ENCODE results near the gene ASPG.
"Not testable (repeated sequence)": the region's sequence is repeated elsewhere in the genome, so short reads cannot be mapped to it uniquely, and the experiment has no call there.

The ASPG gene

DNA sequence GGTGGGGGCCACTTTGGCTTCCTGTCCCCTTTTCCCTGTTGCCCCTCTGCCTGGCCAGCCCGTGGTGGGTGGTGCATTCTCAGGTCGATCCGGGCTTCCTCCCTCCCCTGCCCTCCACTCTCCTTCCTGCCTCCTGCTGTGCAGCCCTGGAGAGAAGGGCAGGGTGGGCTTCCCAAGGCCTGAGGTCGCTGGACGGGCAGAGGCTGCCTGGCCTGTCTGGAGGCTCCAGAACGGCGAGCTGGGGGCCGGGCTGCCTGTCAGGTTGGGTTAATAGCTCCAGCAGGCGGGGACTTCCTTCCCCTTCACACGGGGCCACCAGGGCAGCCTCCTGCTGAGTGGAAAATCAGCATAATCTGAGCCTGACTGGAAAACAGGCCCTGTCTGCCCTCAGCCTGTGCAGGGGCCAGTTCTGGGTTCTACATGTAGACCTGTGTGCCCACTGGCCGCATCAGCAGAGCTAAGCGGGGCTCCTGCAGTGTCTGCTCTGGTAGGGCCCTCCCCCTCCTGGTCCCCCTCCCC, 64.2 kb downstream of the ASPG start:
- no peak for DNase-seq

DNA sequence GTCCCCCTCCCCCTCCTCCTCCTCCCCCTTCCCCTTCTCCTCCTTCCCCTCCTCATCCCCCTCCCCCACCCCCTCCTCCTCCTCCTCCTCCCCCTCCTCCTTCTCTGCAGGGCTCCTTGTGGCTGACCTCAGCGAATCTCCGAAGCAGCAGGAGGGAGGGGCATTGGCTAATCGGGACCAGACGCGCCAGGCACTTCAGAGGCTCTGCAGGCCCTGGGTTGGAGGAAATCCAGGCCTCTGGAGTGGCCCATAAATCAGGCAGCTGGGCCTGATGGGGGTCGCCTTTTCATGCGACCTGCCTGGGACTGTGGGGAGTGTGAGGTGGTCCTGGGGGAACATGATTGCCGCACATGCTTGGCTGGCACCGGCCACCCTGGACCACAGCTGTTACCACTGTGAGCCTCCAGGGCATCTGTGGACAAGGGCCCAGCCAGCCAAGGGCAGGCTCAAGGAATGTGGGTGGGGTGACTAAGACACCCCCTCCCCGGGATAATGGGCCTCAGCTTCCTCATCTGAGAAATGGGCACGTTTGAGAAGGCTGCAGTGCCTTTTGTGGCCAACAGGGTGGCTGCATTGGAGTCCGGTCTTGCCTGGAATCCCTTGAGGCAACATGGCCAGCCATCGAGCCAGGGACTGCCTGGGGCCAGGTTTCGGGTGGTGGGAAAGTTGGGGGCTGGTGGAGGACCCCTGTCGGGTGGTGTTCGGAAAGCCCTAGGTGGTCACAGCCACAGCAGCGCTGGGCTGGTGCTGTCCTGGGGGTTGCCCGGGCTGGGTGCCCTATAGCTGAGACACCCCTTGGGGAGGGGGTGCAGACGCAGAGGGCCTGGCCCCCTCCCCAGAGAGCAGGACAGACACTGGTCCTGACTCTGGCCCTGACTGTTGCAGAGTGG, 64.9 kb downstream of the ASPG start:
- DNase-seq = no peak

DNA sequence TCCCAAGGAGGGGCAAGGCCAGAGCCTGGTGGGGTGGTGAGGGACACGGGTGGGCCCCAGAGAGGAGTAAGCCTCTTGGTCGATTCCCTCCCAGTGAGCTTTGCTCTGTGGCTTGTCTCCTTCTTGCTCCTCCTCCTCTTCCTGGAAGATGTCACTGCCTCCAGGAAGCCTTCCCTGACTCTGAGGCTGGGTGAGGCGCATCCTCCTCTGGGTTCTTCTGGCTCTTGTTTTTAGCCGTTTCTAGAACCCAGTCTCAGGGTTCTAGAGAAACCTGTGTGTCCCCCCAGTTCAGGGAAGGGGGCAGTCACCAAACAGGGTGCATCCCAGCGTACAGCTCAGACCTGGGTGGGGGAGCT, 65.5 kb downstream of the ASPG start:
- no peak for DNase-seq

DNA sequence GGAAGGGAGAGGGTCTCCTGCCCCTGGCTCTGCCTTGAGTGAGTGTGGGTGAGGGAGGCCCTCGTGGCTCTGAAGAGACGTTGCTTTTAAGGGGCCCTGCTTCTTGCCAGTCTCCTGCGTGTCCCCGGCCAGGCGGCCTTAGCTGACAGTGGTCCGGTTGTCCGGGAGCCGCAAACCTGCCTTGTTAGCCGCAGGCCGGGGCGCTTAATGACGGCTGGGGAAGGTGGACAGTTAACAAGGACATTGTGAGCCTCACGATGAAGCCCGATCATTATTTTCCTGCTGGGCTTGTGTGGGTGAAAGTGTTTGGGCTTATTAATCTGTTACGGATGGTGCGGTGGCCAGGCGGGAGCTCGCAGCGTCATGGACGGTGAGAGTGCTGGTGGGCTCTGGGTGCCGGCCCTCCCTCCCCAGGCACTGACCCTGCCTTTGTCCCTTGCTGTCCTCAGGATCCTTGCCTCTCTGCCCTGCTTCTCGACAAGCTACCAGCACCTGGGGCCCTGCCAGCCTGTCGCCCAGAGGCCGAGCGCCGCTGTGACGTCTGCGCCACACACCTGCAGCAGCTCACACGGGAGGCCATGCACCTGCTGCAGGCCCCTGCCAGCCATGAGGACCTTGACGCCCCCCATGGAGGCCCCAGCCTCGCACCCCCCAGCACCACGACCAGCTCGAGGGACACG, 66.2 kb downstream of the ASPG start:
- no peak for DNase-seq

- DNase-seq = no peak
Measured at GRCh38 chr14:104152246-104152575, 66.7 kb downstream of the ASPG start.

- no peak for DNase-seq
Measured at GRCh38 chr14:104152686-104153393, 67.3 kb downstream of the ASPG start.

DNA sequence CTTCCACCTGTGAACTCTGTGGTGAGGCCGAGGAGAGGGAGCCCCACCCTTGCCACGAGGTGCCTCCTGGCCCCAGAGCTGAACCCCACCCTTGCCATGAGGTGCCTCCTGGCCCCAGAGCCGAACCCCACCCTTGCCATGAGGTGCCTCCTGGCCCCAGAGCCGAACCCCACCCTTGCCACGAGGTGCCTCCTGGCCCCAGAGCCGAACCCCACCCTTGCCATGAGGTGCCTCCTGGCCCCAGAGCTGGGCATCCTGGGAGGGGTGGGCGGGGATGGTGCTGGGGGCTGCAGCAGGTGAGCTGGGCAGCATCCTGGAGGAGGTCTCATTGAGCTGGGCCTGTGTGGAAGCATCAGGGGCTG, 67.9 kb downstream of the ASPG start:
- not testable (repeated sequence) for DNase-seq

- no peak for DNase-seq
Measured at GRCh38 chr14:104154246-104154645, 68.7 kb downstream of the ASPG start.

DNA sequence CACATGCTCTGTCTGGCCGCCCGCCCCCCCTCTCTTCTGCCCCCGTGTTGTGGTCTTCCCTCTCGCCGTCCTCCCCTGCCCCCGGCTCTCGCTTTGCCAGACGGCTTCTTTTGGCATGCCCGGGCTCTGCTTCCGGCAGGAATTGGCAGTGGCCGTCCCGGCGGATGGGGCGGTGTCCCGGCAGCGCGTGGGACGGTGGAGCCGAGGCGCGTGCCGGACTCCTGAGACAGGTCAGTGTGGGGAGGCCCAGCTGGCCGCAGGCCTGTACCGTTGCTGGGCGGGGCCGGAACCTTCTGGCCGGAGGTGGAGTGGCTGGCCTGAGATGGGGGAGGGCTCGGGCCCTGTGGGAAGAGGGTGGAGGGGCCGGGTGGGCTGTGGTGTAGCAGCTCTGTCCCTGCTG, 70.0 kb downstream of the ASPG start:
- no peak for DNase-seq

DNA sequence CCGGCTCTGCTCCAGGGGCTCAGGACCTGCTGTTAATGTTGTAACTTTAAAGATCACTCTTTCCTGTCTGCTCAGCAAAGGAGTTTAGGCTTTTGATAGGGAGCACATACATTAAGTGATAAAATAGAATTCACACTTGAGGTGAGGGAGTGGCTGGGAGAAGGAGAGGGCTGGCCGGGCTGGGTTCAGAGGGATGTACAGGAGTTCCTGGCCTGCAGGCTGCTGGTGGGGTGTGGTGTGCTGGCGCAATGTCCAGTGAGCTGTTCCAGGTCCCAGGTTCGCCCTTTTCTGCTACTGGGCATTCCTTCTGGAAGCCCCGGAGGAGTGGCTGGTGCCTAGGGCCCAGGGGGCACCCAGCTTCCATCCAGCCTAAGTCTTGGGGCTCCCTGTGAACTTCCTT, 70.6 kb downstream of the ASPG start:
- no peak for DNase-seq

DNA sequence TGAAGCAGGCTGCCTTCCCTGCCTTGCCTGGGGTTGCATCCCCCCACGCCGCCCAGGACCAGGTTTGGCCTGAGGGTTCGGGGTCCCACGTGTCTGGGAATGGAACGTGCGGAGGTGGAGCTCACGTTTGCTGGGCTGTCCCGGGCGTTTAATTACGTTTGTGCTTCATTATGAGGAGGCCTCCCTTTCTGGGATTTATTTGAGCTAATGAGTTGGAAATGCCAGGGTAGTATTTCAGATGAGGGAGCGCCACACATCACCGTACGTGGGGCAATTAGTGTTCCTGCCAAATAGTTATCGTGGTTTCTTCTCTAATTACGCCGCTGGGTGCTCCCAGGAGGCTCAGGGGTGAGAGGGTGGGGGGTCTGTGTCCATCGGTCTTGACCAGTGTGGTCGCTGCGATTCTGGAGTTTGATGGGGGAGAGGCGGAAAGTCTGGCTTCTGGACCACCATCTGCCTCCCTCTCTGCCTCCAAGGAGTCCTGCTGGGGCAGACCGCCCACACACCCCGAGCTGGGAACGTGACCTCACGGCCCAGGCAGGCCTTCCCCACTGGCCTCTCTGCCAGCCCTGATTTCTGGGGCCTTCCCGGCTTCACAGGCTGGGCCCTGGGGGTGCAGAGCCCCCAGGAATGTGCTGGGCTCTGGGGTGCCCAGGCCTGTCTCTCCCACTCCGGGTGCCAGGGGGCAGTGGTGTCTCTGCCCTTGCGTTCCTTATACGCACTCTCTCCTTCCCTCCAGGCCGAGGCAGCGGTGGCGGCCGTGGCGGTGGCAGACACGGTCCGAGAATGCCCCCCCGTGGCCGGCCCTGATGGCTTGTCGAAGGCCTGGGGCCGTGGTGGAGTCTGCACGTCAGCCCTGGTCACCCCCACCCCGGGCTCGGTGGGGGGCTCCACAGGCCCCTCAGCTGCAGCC, 71.8 kb downstream of the ASPG start:
- no peak for DNase-seq

- no peak for DNase-seq
Measured at GRCh38 chr14:104158827-104159798, 73.6 kb downstream of the ASPG start.

DNA sequence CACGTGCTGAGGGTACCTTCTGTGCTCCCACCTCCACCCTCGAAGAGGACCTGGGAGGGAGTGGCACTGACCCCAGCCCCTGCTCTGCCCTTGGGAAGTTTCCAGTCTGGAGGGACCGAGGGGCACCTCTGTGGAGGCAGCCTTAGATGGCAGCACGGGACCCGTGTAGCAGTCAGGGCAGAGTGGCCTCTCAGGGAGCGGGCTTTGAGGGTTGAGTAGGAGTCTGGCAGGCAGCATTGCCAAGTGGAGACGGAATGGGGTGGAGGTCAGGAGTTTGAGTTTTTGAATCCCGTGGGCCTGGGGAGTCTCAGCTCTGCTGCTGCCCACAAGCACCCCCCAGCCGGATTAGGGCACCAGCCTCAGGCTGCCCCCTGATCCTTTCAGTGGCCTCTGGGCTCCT, 74.5 kb downstream of the ASPG start:
- no peak for DNase-seq

DNA sequence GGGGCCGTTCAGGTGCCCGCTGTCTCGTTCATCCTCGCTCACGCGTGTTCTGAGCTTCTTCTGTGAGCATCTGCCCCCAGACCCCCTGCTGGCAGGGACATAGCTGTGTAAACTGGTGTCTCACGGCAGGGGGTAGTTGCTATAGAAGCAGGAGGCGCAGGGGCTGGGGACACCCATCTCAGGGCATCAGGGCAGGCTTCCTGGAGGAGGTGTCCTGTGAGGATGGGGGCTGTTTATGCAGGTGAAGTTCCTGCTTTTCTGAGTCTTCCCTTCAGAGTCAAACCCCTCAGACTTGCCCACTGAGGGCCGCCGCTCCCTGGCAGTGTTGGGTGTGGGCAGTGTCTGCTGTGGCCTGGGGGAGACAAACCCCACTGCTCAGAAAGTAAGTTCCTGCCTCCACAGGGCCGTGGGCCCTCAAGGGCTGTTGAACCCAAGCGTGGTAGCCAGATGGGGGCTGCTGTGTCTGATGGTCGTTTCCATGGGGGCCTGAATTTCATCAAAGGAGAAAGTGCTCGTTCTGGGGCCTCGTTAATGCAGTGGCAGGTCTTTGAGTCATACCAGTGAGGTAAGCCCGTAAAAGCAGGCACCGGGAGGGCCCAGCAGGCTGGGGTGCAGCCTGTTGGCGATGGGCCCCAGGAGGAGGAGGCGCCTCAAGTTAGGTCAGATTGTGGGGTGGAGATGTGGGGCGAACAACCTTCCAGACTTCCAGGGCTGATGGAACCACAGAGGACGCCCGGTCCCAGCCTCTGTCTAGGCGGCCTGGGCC, 76.3 kb downstream of the ASPG start:
- no peak for DNase-seq

- DNase-seq = no peak
Measured at GRCh38 chr14:104162495-104162894, 77.0 kb downstream of the ASPG start.

DNA sequence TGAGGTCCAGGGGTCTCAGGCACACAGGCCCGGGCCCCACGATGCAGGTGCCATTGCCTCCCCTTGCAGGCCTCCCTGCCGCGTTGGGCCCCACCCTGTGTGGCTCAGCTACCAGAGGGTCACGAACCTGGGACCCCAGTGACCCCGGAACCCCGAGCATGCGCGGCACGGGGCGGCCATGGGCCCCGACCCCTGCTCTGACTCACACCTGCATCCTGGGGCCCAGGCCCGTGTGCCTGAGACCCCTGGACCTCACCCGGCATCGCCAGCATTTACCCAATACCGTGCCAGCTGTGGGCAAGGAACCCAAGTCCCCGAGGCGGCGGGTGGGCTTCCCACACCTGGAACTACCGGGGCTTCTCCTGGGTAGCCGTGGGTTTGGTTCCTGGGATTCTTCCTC, 78.0 kb downstream of the ASPG start:
- DNase-seq = no peak

GRCh38 chr14:104164041-104164440, 78.5 kb downstream of the ASPG start:
- no peak for DNase-seq

- no peak for DNase-seq
Measured at GRCh38 chr14:104164512-104164911, 79.0 kb downstream of the ASPG start.
